ENCODE data around the gene ZNF35.
"Not testable (repeated sequence)": the region's sequence is repeated elsewhere in the genome, so short reads cannot be mapped to it uniquely, and the experiment has no call there.

The ZNF35 gene

DNA sequence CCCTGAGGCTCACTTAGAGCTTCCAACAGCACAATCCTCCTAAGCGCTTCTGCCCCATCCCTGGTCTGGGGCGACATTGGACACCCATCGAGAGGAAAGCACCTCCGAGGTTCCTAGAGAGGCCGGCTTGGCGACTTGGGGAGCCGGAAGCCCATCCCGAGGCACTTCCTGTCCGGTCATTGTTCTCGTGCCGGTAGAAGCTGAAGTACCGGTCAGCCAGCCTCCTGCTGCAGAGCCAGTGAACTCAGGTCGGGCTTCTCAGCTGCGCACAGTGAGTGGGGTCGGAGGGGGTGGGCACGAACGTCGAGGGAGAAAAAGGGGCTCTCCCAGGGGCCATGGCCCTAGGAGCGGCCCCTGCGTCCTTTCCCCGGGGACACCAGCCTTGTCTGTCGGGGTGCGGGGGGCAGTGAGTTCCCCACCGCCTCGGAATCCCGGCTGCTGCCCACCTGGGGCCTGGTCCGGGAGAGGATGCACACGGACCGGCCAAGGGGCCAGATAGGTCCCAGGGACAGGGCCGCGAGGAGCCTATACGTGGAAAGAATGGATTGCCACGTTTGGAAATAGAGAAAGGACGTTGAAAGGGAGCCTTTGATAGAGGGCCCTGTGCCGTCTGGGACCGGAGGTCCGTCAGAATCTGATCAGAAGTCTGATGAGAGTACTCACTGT is at the start of gene ZNF35:
TSS of gene ZNF35 (plus strand) at position 169 of the 666 bp plus-strand sequence. CDS start 2,336 bp downstream, outside the sequence.
- peak; percentile 9 for DNase-seq

DNA sequence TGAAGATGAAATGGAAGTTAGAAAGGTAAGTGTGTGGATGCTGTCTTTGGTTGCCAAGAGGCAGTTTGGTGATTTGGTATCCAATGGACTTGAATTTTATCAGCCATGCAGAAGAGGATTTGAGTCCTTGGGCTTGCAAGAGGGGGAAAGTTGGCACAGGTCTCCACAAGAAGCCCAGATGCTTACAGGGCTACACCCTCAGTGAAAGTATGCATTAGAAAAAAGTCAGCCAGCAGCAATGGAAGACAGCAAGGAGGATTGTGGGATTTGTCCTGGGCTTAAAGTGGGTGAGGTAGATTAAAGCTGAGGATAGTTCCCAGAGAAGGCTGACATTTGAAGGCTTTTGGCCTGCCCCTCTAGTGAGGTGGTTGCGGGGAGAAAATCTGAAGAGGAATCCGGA is 46.8 kb upstream of the ZNF35 start:
- DNase-seq, result no peak

DNA sequence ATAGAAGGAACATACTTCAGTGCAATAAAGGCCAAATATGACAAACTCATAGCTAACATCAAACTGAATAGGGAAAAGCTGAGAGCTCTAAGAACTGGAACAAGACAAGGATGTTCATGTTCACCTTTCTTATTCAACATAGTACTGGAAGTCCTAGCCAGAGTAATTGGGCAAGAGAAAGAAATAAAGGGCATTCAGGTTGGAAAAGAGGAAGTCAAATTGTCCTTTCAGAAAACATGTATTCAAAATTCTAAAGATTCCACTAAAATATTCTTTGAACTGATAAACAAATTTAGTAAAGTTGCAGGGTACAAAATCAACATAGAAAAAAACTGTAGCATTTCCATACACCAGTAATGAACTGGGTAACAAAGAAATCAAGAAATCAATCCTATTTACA is 35.9 kb upstream of the ZNF35 start:
- DNase-seq, result no peak

DNA sequence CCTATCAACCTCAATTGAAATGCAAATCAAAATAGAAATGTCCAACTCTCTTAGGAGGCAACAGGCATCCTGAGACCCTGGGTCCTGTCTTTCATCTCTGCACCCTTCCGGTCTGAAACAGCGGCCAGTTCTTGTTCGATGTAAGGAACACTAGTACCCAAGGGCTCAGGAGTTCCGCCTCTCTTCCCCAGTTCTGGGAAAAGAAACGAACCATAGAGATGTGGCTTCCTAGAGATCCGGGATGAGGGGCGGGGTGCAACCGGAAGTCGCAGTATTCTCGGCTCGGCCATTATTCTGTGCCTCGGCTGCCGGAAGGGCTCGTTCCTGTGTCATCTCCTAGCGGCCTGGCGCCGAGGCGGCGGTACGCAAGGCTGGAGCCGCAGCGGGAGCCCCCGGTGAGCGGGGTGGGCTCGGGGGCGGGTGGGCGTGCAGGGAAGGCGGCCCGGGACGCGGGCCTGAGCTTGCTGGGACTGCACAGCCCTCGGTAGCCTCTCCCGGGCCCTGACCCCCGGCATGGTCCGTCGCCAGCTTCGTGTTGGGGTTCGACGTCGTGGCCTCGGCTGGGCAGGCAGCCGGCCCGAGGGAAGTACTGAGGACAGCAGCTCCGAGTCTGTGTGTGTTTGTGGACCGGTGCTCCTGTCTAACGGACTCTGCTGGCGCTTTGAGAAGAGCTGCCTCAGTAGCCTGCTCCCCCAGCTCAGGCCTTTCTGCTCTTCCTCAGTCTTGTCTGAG is 23.6 kb upstream of the ZNF35 start, which contains the start of gene ZNF197:
TSS of gene ZNF197 (plus strand) at position 288 of the 732 bp plus-strand sequence. CDS start 4,119 bp downstream, outside the sequence.
- DNase-seq, result peak; percentile 95

DNA sequence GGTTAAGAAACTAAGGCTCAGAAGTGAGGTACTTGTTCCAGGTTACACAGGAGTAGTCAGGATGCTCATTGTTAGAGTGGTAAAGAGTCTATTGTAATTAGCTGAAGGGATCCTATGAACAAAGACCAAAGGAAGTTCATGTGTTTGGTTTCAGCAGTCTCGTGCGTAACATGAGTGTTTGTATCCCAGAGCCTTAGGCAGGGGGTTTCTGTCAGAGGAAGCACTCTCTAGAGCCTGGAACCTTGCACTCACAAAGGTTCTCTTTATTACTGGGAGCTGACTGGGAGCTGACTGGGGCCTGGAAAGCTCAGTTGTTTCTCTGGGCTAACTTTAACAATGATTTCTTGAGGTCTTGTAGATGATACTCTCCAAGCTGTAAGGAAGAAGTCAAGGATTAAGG is 19.8 kb upstream of the ZNF35 start:
- no peak for DNase-seq

DNA sequence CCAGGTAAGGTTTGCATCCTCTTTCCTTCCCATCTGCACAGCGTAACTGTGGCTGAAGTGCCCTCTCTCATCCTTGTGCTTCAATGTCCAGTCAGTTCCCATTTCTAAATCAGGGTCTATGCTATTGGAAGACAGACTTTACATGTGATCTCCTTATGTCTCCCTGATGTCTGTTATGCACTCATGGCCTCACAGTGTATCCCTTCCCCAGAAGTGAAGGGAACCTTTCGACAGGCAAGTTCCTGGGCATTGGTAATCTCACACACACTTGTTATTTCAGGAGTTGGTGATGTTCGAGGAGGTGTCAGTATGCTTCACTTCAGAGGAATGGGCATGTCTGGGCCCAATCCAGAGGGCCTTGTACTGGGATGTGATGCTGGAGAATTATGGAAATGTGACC is 16.3 kb upstream of the ZNF35 start:
- DNase-seq, result no peak

DNA sequence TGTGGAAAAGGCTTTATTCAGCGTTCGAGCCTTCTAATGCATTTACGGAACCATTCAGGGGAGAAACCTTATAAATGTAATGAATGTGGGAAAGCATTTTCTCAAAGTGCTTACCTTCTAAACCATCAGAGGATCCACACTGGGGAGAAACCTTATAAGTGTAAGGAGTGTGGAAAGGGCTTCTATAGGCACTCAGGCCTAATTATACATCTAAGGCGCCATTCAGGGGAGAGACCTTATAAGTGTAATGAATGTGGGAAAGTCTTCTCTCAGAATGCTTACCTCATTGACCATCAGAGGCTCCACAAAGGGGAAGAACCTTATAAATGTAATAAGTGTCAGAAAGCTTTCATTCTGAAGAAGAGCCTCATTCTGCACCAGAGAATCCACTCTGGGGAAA is 6.2 kb upstream of the ZNF35 start:
- DNase-seq, result no peak

DNA sequence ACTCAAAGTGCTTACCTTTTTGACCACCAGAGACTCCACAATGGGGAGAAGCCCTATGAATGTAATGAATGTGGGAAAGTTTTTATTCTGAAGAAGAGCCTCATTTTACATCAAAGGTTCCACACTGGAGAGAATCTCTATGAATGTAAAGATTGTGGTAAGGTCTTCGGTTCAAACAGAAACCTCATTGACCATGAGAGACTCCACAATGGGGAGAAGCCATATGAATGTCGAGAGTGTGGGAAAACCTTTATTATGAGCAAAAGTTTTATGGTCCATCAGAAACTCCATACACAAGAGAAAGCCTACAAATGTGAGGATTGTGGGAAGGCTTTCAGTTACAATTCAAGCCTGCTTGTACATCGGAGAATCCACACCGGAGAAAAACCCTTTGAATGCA is 5.5 kb upstream of the ZNF35 start:
- DNase-seq, result no peak

DNA sequence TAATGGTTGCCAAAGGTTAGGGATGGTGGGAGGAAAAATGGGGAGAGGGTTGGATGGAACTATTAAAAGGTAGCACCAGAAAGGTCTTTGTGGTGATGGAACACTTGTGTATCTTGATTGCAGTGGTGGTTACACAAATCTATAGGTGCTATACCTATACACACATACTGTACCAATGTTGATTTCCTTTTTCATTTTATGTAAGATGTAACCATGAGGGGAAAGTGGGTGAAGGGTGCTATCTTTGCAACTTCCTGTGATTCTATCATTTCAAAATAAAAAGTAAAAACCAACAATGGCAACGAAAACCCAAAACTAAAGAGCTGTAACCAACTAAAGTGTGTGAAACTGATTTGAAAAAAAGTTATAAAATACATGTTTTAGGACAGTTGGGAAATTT is 761 bp upstream of the ZNF35 start:
- DNase-seq, result no peak

DNA sequence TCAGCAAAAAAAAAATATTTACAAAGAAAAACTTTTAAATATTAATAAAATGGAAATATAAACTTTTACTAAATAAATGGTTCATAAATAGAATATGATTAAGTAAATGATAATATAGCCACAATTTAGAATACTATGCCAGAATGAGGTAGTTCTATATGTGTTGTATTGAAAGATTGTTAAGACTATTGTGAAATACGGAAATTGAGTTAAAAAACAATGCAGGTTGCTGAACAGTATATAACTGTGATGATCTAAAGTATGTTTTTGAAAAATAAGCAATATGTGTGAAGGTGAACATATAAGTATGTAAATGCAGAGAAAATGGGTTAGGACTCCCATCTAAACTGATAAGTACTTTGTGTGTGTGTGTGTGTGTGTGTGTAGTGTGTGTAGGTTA is 1.2 kb downstream of the ZNF35 start:
- DNase-seq, result no peak

DNA sequence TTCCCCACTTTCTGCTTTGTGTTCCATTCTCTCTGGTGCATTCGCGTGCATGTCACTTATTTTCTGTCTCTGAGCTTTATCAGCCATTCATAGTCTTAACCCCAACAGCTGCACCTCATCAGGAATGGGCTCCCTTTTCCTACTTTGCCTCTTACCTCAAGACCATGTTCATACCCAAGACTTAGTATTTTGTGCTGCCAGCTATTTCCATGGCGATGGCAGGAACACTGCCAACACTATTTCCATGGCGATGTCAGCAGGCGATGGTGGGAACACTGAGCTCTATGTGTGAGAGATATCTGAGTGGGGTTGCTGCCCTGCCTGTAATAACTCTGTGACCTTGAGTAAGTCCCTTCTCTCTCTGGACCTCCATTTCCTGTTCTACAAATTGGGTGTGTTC is 5.5 kb downstream of the ZNF35 start:
- DNase-seq, result no peak

DNA sequence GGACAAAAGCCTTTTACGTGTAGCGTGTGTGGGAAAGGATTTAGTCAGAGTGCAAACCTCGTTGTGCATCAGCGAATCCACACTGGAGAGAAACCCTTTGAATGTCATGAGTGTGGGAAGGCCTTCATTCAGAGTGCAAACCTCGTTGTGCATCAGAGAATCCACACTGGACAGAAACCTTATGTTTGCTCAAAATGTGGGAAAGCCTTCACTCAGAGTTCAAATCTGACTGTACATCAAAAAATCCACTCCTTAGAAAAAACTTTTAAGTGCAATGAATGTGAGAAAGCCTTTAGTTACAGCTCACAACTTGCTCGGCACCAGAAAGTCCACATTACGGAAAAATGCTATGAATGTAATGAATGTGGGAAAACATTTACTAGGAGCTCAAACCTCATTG is 10.5 kb downstream of the ZNF35 start:
- no peak for DNase-seq

DNA sequence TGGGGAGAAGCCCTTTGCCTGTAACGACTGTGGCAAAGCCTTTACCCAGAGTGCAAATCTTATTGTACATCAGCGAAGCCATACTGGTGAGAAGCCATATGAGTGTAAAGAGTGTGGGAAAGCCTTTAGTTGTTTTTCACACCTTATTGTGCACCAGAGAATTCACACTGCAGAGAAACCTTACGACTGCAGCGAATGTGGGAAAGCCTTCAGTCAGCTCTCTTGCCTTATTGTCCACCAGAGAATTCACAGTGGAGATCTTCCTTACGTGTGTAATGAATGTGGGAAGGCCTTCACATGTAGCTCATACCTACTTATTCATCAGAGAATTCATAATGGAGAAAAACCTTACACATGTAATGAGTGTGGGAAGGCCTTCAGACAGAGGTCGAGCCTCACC is 10.9 kb downstream of the ZNF35 start:
- no peak for DNase-seq

DNA sequence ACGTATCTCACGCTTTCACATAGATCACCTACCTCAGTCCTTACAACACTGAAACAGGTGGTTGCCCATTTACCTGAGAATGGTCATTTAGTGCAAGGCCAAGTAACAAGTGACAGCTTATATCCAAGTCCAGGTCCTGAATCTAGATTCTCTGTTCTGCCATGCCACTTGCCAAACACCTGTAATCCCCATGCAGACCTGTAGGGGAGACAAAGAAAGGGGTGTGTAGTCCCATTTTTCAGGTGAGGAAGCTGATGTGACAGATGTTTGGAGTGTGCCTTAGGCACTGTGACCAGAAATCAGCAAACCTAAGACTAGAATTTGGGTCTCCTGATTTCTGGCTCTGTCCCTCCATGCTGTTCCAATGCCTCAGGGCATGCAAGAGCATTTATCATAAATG is 12.7 kb downstream of the ZNF35 start:
- no peak for DNase-seq

DNA sequence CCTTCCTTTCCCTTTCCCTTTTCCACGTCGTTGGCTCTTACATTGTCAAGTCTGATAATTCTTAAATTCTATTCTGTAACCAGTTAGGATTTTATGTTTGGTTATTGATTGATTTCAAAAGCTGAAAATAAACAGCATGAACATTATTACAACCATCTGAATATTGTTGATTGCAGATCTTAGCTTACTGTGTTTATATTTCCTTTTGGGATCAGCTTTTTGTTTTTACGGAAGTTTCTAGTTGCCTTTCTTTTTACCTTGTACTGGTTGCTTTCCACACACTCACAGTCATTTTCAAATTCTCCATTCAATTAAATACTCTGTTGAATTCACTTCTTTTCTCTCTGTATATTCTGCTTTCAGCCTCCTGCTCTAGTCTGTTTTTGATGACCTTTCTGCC is 16.6 kb downstream of the ZNF35 start:
- no peak for DNase-seq

DNA sequence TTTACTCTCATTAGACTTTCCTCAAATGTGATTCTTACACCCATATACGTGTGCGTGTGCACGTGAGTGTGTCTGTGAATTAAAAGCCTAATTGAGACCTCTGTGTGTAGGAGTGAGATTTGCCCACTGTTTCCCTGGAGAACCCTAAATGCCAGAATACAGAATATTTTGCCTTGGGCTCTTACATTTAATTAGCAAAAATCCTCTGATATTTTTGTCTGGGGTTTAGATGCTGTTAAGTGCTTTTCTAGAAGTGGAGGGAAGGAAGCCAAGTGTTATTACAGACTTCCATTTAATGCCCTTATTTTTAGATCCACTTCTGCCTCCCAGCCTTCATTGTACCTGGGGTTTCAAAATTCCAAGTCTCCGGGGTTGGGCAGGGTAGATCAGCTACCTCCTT is 17.8 kb downstream of the ZNF35 start:
- DNase-seq, result no peak

DNA sequence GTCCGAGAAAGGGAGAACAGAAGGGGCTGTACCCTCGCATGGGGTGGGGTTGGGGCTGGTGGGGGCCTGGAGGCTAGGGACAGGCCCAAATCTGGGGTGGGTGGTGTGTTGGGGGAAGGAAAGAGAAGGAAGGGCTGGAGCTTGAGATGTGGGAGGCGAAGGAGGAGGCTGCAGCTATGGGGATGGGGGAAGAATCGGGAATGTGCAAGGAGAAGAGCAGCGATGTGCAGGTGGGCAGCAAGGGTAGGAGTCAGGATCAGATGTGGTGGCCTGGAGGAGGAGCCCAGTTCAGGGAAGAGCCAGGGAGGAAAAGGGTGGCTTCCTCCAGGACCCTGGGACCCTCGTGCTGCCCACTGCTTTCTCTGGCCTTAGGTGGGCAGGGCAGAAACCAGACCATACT is 21.2 kb downstream of the ZNF35 start:
- no peak for DNase-seq

DNA sequence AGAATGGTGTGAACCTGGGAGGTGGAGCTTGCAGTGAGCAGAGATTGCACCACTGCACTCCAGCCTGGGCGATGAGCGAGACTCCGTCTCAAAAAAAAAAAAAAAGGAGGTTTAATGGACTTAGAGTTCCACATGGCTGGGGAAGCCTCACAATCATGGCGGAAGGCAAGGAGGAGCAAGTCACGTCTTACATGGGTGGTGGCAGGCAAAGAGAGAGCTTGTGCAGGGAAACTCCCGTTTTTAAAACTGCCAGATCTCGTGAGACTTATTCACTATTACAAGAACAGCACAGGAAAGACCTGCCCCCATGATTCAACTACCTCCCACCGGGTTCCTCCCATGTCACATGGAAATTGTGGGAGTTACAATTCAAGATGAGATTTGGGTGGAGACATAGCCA is 24.9 kb downstream of the ZNF35 start:
- not testable (repeated sequence) for DNase-seq

DNA sequence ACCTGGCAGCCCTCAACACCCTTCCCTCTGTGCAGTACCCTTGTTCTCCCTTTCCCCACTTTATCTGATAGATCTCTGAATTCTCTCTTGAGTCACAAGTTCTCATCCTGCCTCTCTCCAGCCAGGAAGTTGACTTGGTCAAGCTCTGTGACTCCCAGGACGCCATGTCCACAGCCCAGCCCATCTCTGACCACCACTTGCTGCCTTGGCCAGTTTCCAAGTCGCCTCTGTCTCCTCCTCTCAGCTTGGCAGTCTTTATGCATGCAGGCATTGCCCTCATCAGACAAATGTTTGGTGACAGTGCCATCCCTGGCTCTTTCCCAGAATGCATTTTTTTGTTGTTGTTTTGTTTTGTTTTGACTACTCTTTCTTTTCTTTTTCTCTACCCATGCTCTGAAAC is 25.7 kb downstream of the ZNF35 start:
- no peak for DNase-seq

DNA sequence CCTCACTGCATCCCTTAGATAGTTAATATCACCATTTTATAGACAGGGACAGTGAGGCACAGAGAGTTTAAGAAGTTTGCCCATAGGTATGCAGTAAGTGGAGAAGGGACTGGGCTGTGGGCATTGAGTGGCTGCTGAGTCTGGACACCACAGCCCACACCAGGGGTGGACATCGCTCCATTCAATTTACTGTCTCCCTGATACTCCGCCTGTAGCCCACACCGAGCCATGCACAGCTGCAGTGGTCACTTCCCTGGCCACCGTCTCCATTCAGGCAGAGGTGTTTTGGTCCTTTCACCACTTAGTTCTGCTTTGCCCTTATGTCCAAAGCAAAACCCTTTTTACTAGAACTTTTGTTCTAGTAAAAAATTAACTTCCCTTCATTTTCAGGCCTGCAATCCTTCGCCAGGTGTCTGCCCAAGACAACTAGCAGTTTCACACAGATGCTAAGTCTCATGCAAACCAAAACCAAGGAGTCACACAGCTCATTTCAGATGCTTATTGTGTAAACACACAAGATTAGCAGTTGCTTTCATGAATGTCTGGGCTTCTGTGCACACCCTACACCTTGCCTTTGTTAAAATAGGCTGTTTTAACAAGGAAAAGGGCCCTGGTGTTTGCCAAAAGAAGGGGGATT is 30.1 kb downstream of the ZNF35 start:
- no peak for DNase-seq

DNA sequence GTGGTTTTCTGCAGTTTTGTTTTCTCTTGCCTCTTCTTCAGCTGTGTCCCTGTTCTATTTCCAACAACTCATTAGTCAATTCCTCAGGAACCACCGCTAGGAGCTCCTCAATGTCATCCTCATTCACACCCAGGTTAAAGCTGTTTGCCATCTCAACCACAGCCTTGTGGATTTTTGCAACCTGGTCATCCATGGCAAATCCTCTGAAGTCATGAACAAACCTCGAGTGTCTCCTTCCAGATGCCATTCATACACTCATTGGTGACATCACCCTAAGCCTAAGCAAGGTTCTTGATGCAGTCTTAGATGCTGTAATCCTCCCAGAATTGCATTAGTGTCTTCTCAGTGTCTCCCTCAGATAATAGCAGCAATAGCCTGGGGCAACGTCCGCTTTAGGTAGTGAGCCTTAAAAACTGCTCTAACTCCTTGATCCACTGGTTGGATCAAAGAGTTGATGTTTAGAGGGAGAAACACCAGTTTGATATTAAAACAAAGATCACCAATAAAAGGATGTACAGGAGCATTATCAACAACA is 32.5 kb downstream of the ZNF35 start:
- DNase-seq, result no peak

DNA sequence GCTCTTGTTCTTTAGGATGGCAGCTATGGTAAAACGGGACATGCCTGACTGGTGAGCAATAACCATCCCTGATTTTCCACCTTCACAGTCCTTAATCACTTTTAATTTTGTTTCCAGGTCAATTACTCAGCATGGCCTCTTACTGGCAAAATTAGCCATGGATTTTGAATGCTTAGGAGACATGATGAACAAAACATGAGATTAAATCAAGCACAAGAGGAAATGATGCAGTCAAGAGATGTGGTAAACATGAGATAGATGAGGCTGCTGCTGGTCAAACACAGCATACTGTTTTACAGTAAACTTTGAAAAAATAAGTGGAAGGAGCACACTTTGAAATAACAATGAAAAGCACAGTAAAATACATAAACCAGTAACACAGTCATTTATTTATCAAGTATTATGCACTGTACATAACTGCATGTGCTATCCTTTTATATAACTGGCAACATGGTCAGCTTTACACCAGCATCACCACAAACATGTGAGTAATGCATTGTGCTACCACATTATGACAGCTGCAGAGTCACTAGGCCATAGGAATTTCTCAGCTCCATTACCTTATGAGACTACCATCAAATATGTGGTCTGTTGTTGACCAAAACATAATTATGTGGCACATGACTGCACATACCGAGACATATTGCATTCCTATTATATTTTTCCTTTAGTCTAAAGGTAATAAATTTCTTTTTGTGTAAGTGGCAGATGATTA is 33.8 kb downstream of the ZNF35 start:
- no peak for DNase-seq

DNA sequence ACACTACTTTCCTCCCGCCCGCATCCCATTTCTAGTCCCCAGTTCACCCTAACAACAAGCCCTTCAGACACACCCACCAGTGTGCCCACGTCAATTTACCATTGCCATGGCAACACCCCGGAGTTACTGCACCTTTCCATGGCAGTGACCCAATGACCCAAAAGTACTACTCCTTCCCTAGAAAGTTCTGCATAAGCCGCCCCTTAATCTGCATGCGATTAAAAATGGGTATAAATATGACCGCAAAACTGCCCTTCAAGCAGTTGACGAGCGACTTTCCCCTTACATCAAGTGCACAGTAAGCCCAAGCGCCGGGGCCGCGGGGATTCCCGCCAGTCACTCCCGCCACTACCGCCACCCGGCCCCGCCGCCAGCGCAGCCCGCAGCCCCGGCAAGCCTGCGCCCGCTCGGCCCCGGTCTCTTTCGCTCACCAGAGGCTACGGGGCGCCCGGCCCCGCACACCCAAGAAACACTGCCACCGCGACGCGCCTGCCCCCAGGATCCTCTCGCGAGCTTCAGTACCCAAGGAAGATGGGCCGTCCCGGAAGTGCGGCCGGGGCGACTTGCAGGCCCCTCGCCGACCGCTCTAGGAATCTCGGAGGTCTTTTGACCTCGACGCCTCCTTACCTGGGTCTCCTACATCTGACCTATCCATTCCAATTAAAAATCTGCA is 36.7 kb downstream of the ZNF35 start:
- DNase-seq, result peak; percentile 38

Measured in NCI-H2029 treated with DMSO at 0.1 percent for 48 hours (cell line).